DND-41 (cell line): ENCODE results near the gene SVIL.

Experiments used
- CTCF ChIP-seq: IDR thresholded peaks from 2 replicates; pipeline ENCODE4 v1.5.1; 2012; ENCODE audit warnings: borderline replicate concordance, low read length, moderate library complexity, mild to moderate bottlenecking; ENCODE audit not compliant: poor library complexity, severe bottlenecking; ENCODE audit errors: extremely low read depth
- EZH2 ChIP-seq: IDR thresholded peaks from 3 replicates; pipeline ENCODE4 v1.6.1; 2012; ENCODE audit warnings: borderline replicate concordance, low read depth, mild to moderate bottlenecking, moderate library complexity, low read length, inconsistent platforms; ENCODE audit not compliant: severe bottlenecking

GRCh38 chr10:29657719-29658274 lies 23.0 kb upstream of the SVIL start:
- TF ChIP-seq CTCF (no peak), EZH2 (no peak)
